HG03565 (cell line): Measurements from ENCODE around the gene DEPDC1B.
A peak's percentile ranks its signal among the peaks of the same experiment; 100 is the strongest.
"Not testable (repeated sequence)": the region's sequence is repeated elsewhere in the genome, so short reads cannot be mapped to it uniquely, and the experiment has no call there.

Source experiments
- ATAC-seq: cut with Tn5 transposase; IDR thresholded peaks from one replicate; pipeline ENCODE4 v1.9.1; 2021; ENCODE audit warnings: mild to moderate bottlenecking, moderate library complexity; ENCODE audit not compliant: unreplicated experiment

The DEPDC1B gene

DNA sequence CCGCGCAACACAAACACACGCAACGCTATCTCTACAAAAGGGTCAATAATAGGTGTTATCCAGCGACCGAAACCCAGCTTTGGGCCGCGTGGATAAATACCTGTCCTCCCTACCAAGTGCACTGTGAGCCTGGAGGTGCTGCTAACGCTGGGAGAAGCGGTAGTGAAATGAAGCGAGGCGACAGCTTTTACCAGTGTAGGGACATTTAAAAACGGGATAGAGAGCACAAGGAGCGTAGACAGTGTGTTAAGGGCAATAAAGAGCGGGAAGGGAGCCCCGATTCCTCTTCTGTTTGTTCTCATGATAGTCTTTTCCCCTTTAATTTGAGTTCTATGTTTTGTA lies 421 bp upstream of the DEPDC1B start:
- peak; percentile 4 for ATAC-seq

GRCh38 chr5:60699288-60699608 lies 718 bp downstream of the DEPDC1B start:
- no peak for ATAC-seq

DNA sequence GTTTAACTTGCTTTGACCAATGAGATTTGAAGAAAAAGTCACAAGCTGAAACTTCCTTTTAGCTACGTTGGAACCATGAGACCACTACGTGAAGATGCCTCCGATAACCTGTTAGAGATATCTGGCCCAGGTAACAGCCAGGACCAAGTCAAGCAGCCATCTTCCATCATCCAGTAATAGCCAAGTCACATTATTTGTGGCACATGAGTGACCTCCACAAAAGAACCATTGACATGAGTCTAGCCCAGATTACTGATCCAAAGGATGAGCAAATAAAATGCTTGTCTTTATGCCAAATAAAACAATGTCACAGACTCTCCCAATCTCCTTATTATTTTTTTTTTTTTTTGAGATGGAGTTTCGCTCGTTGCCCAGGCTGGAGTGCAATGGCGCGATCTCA lies 1.6 kb downstream of the DEPDC1B start:
- no peak for ATAC-seq

- no peak for ATAC-seq
Measured at GRCh38 chr5:60690326-60690725, 9.6 kb downstream of the DEPDC1B start.

- no peak for ATAC-seq
Measured at GRCh38 chr5:60688980-60689379, 11.0 kb downstream of the DEPDC1B start.

- ATAC-seq: peak; percentile 96
Measured at GRCh38 chr5:60687927-60688720, 11.8 kb downstream of the DEPDC1B start.

GRCh38 chr5:60686157-60686556 lies 13.8 kb downstream of the DEPDC1B start:
- ATAC-seq: no peak

GRCh38 chr5:60685700-60686099 lies 14.3 kb downstream of the DEPDC1B start:
- ATAC-seq: no peak

GRCh38 chr5:60685028-60685427 lies 14.9 kb downstream of the DEPDC1B start:
- ATAC-seq: no peak

GRCh38 chr5:60682007-60682406 lies 18.0 kb downstream of the DEPDC1B start:
- not testable (repeated sequence) for ATAC-seq

DNA sequence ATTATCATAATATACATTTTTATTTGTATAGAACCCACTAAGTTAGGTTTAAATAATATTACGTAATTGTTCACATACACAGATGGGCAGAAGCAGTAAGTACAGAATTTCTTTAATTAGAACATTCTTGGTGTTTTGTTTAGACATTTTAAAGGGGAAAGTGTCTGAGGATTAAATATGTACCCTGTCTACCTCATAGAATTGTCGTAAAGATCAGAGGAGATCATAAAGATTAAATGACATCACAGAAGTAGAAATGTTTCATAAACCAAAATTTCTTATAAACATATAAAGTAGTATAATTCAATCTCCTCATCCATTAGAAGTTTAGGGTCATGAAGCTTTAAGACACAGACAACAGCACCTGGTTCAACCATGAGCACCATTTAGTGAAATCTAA lies 20.1 kb downstream of the DEPDC1B start:
- no peak for ATAC-seq

GRCh38 chr5:60677850-60678664 lies 21.9 kb downstream of the DEPDC1B start:
- peak; percentile 53 for ATAC-seq

DNA sequence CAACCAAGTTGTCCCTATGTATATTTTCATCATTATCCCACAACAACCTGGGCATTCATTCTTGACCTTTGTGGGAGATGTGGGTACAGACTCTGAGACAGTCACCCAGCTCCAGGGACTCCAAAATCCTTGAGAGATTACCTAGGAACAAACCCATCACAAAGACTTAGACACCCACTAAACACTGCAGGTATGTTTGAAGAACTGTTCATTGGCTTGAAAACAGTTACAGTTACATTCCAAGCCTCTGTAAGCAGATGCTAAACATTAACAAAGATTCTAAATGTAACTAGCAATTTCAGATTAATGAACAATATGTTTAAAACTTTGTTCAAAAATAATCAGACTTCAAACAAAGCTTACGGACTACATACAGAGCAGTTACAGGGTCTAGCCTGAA lies 24.7 kb downstream of the DEPDC1B start:
- ATAC-seq: no peak

DNA sequence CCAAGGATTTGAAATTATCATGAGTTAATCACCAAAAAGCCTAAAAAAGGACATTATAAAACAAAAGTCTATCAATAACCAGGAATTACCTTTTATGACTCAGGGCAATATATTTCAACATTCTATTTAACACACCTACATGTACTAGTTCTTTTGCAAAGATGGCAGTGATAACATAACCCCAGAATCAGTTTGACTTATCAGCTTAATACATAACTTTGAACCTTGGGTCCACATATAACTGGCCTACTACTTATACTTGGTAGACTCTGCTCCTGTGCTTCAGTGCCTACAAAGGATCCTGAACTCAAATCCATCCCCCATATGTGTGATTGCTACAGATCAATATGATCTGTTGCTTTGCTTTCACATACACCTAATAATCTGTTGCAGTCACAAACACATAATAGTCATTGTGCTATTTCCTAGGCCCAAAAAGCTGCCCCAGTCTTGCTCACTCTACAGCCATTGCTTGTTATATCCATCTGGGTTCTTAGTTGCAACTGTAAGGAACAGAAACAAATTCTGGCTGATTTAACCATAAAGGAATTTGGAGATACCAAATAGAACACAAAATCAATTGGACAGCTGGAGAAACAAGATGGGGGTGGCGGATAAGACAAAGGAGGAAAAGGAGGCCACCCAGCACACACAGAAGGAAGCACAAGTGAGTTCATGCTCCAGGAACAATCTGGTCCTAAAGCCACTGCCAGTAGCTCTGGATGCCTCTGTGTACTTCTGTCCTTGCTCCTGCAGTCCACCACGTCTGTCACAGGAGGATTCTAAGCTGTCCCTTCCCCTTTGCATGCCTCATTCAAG lies 25.5 kb downstream of the DEPDC1B start:
- ATAC-seq: no peak

GRCh38 chr5:60673334-60673733 lies 26.6 kb downstream of the DEPDC1B start:
- no peak for ATAC-seq

DNA sequence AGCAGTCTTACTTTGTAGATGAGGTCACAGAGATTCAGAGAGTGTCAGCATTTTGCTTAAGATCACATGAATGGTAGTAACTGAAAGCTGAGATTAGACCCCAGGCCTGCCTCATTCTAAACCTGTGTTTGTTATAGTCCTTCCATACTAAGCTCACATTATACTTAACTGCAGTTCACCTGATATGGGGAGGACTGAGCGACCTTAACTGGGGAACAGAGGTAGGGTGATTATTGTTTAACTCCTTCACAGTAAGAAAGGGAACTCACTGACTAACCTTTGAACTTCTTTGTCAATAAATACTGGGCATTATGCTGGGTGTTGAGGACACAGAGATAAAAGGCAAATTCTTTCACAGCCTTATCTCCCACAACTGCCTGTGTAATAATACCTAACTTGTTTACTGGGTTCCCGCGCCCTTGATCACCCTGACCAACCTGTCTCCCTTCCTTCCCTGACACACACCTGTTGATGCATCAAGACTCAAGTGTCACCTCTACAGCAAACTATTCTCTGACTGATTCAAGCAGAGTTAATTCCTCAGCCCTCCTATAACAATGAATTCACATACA lies 27.2 kb downstream of the DEPDC1B start:
- ATAC-seq: no peak

GRCh38 chr5:60671899-60672692 lies 27.9 kb downstream of the DEPDC1B start:
- no peak for ATAC-seq

- no peak for ATAC-seq
Measured at GRCh38 chr5:60670749-60671148, 29.2 kb downstream of the DEPDC1B start.

DNA sequence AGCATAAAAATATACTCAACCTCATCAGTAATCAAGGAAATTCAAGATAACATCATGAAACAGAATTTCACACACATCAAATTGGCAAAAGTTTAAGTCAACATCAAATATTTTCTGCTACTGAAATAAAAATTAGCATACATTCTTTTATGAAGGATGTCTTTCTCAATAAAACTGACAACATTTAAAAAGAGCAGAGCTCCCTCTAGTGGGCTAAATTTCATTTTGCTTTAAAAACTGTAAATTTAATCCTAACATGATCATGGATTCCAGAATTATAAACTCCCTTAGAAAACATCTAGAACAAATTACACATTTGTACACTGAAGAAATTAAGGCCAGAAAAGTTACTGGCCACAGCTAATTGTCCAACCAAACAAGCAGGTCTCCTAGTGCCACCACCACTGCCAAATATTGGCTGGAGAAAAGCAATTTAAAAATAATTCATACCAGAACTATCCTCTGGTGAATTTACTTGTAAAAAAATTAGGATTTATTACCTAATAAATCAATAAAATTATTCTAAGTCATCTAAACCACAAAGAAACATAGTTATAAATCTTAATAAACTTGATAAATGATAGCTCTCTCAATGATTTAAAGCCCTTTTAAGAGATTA lies 31.2 kb downstream of the DEPDC1B start:
- no peak for ATAC-seq
